ENCODE data around the gene LNX2. TPM values are rescaled to one million over a fixed set of nuclear protein-coding genes. Genes with fewer than 3 reads are reported as not detected.

The LNX2 gene
- total and polyA plus RNA-seq, 2 of the 4 experiments (the other 2 are of a cell fraction) = 3.1 to 7.2 TPM

DNA sequence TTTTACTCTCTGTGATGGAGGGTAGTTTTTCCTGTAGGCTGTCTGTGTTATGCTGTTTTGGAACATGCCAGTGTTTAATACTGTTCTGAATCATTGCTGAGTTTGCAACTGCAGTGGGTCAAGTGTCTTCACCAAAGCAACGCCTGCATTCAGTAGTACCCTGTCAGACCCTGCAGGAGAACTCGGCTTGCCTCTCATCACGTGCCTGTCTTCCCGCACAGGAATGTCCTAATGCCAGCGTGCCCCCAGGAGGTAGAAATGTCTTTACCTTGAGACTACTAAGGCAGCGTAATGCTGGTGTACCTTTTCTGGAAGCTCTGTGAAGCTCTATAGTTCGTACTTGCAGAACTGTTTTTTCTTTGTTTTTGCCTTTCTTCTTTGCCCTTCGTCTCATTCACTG is 43.6 kb upstream of the LNX2 start:
- Histone ChIP-seq H3K9me1 (ENCODE audit: insufficient read depth, low read length) (peaks cover 7% of the 10 kb centered on the region; the same call in 1 of the 2 replicates), H4K91ac (ENCODE audit: insufficient read depth, low read depth, low read length) (no peak overlapping the region), H3K56ac (ENCODE audit: extremely low read depth, insufficient read depth, low read length) (no peak overlapping the region), H3K79me1 (ENCODE audit: low read depth in 1 of 2, low read length in 2 of 2) (peaks cover 23 to 26% of the 10 kb centered on the region in 2 experiments; a peak in 3 of 4 replicates), H3K4me1 (ENCODE audit: control insufficient read depth, insufficient read depth, low read length) (peaks cover 3% of the 10 kb centered on the region), H3K9ac (ENCODE audit: low read depth, low read length) (no peak overlapping the region), H2AFZ (replicated peaks; ENCODE audit: low read length, poor library complexity) (no peak overlapping the region), H3K9me3 (ENCODE audit: control insufficient read depth, insufficient read depth, low read length) (no peaks in the 10 kb centered on the region), H4K20me1 (ENCODE audit: insufficient read depth, low read length) (no peaks in the 10 kb centered on the region), H3K27me3 (ENCODE audit: control insufficient read depth, insufficient read depth, low read length) (no peaks in the 10 kb centered on the region), H3K4me2 (ENCODE audit: low read depth, low read length) (no peak overlapping the region), H3K27ac (ENCODE audit: insufficient read depth, low read length) (no peak overlapping the region), H3K36me3 (ENCODE audit: control insufficient read depth, insufficient read depth, low read length) (peaks cover 11% of the 10 kb centered on the region), H2AK5ac (ENCODE audit: low read depth, low read length) (no peak overlapping the region), H2BK15ac (ENCODE audit: low read depth, low read length) (no peak overlapping the region), H4K5ac (ENCODE audit: low read depth, low read length) (no peak overlapping the region), H3K14ac (replicated peaks; ENCODE audit: low read depth, low read length) (no peak overlapping the region), H3K4me3 (ENCODE audit: insufficient read depth, low read depth, low read length) (no peak overlapping the region), H3K18ac (ENCODE audit: low read depth, low read length) (no peak overlapping the region), H2AK9ac (replicated peaks; ENCODE audit: low read depth, low read length, poor library complexity) (no peak overlapping the region), H4K8ac (ENCODE audit: low read depth in 2 of 2, low read length in 2 of 2) (no peak overlapping the region), H2BK20ac (ENCODE audit: low read depth, low read length) (no peak overlapping the region), H3K4ac (ENCODE audit: low read depth, low read length) (no peak overlapping the region), H3K23ac (ENCODE audit: low read depth, low read length) (no peak overlapping the region), H2BK120ac (ENCODE audit: low read depth, low read length) (no peak overlapping the region), H2BK5ac (ENCODE audit: low read depth, low read length, poor library complexity, severe bottlenecking) (no peak overlapping the region)
- TF ChIP-seq CTCF (conservative IDR thresholded peaks at IDR 0.05; ENCODE audit: low read depth, low read length) = no peak
- TF ChIP-seq CHD1 (IDR thresholded peaks at IDR 0.05; ENCODE audit: low read depth, low read length) = no peak
- TF ChIP-seq USF2 (IDR thresholded peaks at IDR 0.05; ENCODE audit: low read depth, low read length) = no peak
- TF ChIP-seq RCOR1 (IDR thresholded peaks at IDR 0.05; ENCODE audit: insufficient replicate concordance, low read length) = no peak
- TF ChIP-seq CEBPB (IDR thresholded peaks at IDR 0.05; ENCODE audit: low read depth, low read length) = no peak
- no peak for TF ChIP-seq MAZ (IDR thresholded peaks at IDR 0.05; ENCODE audit: borderline replicate concordance, low read depth, low read length)
- TF ChIP-seq BHLHE40 (IDR thresholded peaks at IDR 0.05; ENCODE audit: low read depth, low read length) = no peak
- TF ChIP-seq RAD21 (IDR thresholded peaks at IDR 0.05; ENCODE audit: low read length) = no peak
- BruUV-seq (replicated peaks) = no TSS peak
- dilution Hi-C loops (cut with HindIII; ENCODE audit: low sequenced_read_pairs, unreplicated experiment) = no loop called here
- in situ Hi-C loops (cut with MboI; ENCODE audit: low sequenced_read_pairs) = no loop called here
- DNase-seq (no peak), ATAC-seq (ENCODE audit: low read depth) (peak; percentile 25; the same call in 1 of the 2 replicates)
- intact Hi-C loops (cut with micrococcal nuclease) = loop anchor here (2.0 kb wide), 1 partner anchor 43 kb away; the partner anchor contains the start of genes LNX2 and POLR1D
- WGBS, 2 experiments (ENCODE audit: extremely low coverage in 2 of 2, insufficient read length in 1 of 2) = 97% methylated on average over 5 of the region's 8 CpGs; no CpG with 5 or more reads in 1 of the 2 experiments
- ChIA-PET POLR2A (ENCODE audit: unreplicated experiment) (no interaction called here), CTCF (no interaction called here)
